GM23248 (cell line): ENCODE measurements around the gene NCOA3. TPM values are rescaled to one million over a fixed set of nuclear protein-coding genes. Genes with fewer than 3 reads are reported as not detected.

Experiments used
- DNase-seq: peaks from one replicate; pipeline ENCODE4 v3.0.0-alpha.2; 2015
- H2AFZ ChIP-seq: fragments of 200-600 bp; sonication (generic); 2 replicates; pipeline ENCODE4 v1.6.1; 2016; ENCODE audit warnings: antibody characterized with exemption
- H3F3A ChIP-seq: fragments of 200-600 bp; sonication (generic); 2 replicates; pipeline ENCODE4 v1.6.1; 2016; ENCODE audit warnings: mild to moderate bottlenecking, antibody characterized with exemption, mixed run types; ENCODE audit not compliant: insufficient read depth
- H3K27ac ChIP-seq: fragments of 200-600 bp; sonication (generic); 2 replicates; pipeline ENCODE4 v1.5.1; 2016; ENCODE audit warnings: mild to moderate bottlenecking
- H3K27me3 ChIP-seq: fragments of 200-600 bp; sonication (generic); replicated peaks from 2 replicates; pipeline ENCODE4 v1.6.1; 2016; ENCODE audit warnings: mild to moderate bottlenecking; ENCODE audit not compliant: insufficient read depth
- H3K36me3 ChIP-seq: fragments of 200-600 bp; sonication (generic); 2 replicates; pipeline ENCODE4 v1.6.1; 2016; ENCODE audit warnings: low read depth, mild to moderate bottlenecking
- H3K4me1 ChIP-seq: fragments of 200-600 bp; sonication (generic); 2 replicates; pipeline ENCODE4 v1.6.1; 2016; ENCODE audit warnings: mild to moderate bottlenecking; ENCODE audit not compliant: insufficient read depth
- H3K4me2 ChIP-seq: fragments of 200-600 bp; sonication (generic); one replicate; pipeline ENCODE4 v1.6.1; 2016; ENCODE audit warnings: mild to moderate bottlenecking; ENCODE audit not compliant: unreplicated experiment
- H3K4me3 ChIP-seq: fragments of 200-600 bp; sonication (generic); 2 replicates; pipeline ENCODE4 v1.5.1; 2016; ENCODE audit warnings: mild to moderate bottlenecking
- H3K79me2 ChIP-seq: fragments of 200-600 bp; sonication (generic); 2 replicates; pipeline ENCODE4 v1.6.1; 2016; ENCODE audit warnings: mild to moderate bottlenecking; ENCODE audit not compliant: insufficient read depth
- H3K9ac ChIP-seq: fragments of 200-600 bp; sonication (generic); 2 replicates; pipeline ENCODE4 v1.6.1; 2016; ENCODE audit warnings: mild to moderate bottlenecking
- H3K9me2 ChIP-seq: fragments of 200-600 bp; sonication (generic); 2 replicates; pipeline ENCODE4 v1.6.1; 2016; ENCODE audit warnings: mixed run types, mild to moderate bottlenecking, moderate library complexity; ENCODE audit not compliant: insufficient read depth
- H3K9me3 ChIP-seq: fragments of 200-600 bp; sonication (generic); one replicate; pipeline ENCODE4 v1.6.1; 2017; ENCODE audit warnings: low read depth
- H4K20me1 ChIP-seq: fragments of 200-600 bp; sonication (generic); 2 replicates; pipeline ENCODE4 v1.6.0; 2016; ENCODE audit not compliant: insufficient read depth
- EZH2 ChIP-seq: fragments of 200-600 bp; sonication (generic); IDR thresholded peaks from 2 replicates; pipeline ENCODE4 v1.6.1; 2018; ENCODE audit warnings: antibody characterized with exemption, mild to moderate bottlenecking; ENCODE audit not compliant: insufficient read depth, poor library complexity, severe bottlenecking
- EZH2phosphoT487 ChIP-seq: fragments of 200-600 bp; sonication (generic); IDR thresholded peaks from 2 replicates; pipeline ENCODE4 v1.6.1; 2018; ENCODE audit warnings: antibody characterized with exemption, moderate library complexity, mild to moderate bottlenecking, low read depth; ENCODE audit not compliant: insufficient read depth
- WGBS, 2 experiments: methylation state at CpG; one replicate each; pipeline ENCODE4 v1.1.6; 2015 to 2017; ENCODE audit warnings: low lambda C conversion rate in 2 of 2, low coverage in 1 of 2; ENCODE audit errors: missing lambda C conversion rate in 2 of 2; 5-methylcytosine and 5-hydroxymethylcytosine counted together
- in situ Hi-C: fragments of 300-500 bp; cut with MboI; formaldehyde crosslinking; loops from 2 replicates; pipeline ENCODE4 v1.15.0; 2020
- polyA plus RNA-seq: library from polyadenylated mRNA; unstranded; fragments of >200 nt; fragmentation: Nextera tagmentation; extraction: Ambion mirVana; gene quantifications from 2 replicates; pipeline ENCODE4 v1.2.1, GENCODE V29; 2016
- total RNA-seq: library from RNA; depleted of rRNA; stranded (reverse); fragments of >200 nt; shearing (Covaris generic); gene quantifications from 2 replicates; pipeline ENCODE4 v1.2.3, GENCODE V29; 2014

Gene NCOA3
- total and polyA plus RNA-seq, 2 experiments from 2014 or later: 19.5 to 36.6 TPM

DNA sequence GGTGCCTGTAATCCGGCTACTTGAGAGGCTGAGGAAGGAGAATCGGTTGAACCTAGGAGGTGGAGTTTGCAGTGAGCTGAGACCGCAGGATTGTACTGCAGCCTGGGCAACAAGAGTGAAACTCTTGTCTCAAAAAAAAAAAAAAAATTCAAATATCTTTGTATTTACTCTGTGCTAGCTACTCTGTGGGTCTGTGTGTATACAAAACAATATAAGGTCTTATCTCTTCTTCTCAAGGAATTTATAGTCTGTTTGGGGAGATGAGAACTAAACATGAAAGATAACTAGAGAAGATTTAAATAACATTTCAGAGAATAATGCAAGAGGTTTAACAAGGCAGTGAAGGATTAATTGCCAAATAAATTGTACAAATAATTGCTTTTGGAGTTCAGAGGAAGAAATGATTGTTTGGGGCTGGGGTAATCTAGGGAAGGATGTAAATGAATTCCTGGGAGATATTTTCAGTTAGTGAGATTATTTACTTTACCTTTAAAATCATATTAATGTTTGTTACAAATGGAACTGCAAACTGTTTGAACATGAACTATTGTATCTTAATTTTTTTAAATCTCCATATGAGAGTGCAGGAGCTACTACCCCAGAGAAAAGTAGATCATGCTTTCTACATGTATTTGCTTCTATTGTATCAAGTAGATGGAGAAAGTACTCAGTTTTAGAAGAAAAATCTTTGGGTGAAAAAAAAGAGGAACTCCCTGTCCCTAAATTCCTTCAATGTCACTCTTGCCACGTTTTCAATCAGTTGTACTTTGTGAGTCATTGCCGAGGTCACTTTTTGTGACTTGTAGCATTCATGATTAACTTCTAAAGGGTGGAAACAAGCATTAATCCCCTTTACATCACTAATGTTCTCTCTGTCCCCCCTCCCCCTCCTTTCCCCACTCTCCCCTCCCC lies 39.0 kb downstream of the NCOA3 start:
- 61 to 63% methylated on average over 5 of the region's 5 CpGs for WGBS, 2 experiments
- no peak overlapping the region for H2AFZ ChIP-seq
- no peaks in the 10 kb centered on the region for H3K9me2 ChIP-seq
- no peak overlapping the region for H3K4me3 ChIP-seq
- 0 out of 2 replicates have a peak, but pooled peaks cover 8% of the 10 kb centered on the region for H4K20me1 ChIP-seq
- H3K79me2 ChIP-seq: peaks cover 98% of the 10 kb centered on the region
- no peak overlapping the region for H3K4me2 ChIP-seq
- H3K9ac ChIP-seq: no peak overlapping the region
- in situ Hi-C loops: no loop called here
- peaks cover 35% of the 10 kb centered on the region for H3K4me1 ChIP-seq
- DNase-seq: peak; percentile 50
- H3K9me3 ChIP-seq: no peaks in the 10 kb centered on the region
- 0 out of 2 replicates have a peak overlapping the region, but pooled peaks have one; percentile 20 for H3K27ac ChIP-seq
- TF ChIP-seq EZH2 (no peak), EZH2phosphoT487 (no peak)
- H3K27me3 ChIP-seq: no peaks in the 10 kb centered on the region
- peaks cover 37% of the 10 kb centered on the region for H3F3A ChIP-seq
- H3K36me3 ChIP-seq: no peaks in the 10 kb centered on the region

DNA sequence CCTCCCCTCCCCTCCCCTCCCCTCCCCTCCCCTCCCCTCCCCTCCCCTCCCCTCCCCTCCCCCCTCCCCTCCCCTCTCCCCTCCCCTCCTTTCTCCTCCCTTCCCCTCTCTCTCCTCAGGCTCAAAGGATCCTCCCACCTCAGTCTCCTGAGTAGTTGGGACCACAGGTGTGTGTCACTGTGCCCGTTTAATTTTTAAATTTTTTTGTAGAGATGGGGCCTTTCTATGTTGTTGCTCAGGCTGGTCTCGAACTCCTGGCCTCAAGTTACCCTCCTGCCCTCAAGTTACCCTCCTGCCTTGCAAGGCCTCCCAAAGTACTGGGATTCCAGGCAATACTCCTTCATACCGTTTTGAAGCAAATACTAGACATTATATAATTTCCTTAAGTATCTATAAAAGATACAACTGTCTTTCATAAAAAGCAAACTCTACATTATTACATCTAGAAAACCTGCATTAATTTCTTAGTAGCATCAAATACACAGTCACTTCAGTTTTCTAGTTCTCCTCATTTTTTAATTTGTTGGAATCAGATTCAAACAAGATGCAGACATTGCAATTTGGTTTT lies 39.8 kb downstream of the NCOA3 start:
- Histone ChIP-seq H2AFZ (no peak overlapping the region), H3F3A (peaks cover 42% of the 10 kb centered on the region), H3K27me3 (no peaks in the 10 kb centered on the region), H3K79me2 (peaks cover 92% of the 10 kb centered on the region), H3K9me2 (no peaks in the 10 kb centered on the region), H3K4me2 (no peak overlapping the region), H3K36me3 (no peaks in the 10 kb centered on the region), H4K20me1 (0 out of 2 replicates have a peak, but pooled peaks cover 9% of the 10 kb centered on the region), H3K4me1 (peaks cover 42% of the 10 kb centered on the region), H3K9me3 (no peaks in the 10 kb centered on the region), H3K9ac (no peak overlapping the region), H3K27ac (no peak overlapping the region), H3K4me3 (no peak overlapping the region)
- WGBS, 2 experiments: 81 to 85% methylated on average over 3 of the region's 3 CpGs
- TF ChIP-seq EZH2: no peak
- no peak for TF ChIP-seq EZH2phosphoT487
- in situ Hi-C loops: no loop called here
- DNase-seq: no peak

DNA sequence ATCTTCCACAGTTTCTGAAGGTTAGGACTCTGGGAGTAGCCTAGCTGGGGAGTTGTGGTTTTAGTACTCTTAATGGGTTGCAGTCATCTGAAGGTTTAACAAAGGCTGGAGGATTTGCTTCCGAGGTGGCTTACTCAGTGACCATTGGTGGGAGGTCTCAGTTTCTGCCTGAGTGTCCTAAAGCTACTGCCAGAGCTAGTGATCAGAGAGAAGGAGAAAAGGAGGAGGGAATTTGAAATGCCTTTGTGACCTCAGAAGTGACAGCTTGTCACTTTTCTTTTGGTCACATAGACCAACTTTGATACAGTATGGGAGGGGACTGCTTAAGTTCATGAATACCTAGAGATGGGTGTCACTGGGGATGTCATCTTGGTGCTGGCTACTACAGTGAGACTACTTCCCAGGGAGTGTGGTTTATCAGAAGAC lies 41.3 kb downstream of the NCOA3 start:
- 6 to 9% methylated on average over 1 of the region's 1 CpG for WGBS, 2 experiments
- peaks cover 90% of the 10 kb centered on the region for H3K79me2 ChIP-seq
- TF ChIP-seq EZH2phosphoT487 (no peak), EZH2 (no peak)
- no peak overlapping the region for H3K4me3 ChIP-seq
- H3K4me1 ChIP-seq: peaks cover 47% of the 10 kb centered on the region
- H3K4me2 ChIP-seq: peak overlapping the region; percentile 22
- no peak overlapping the region for H3K9ac ChIP-seq
- H3K27me3 ChIP-seq: no peaks in the 10 kb centered on the region
- peaks cover 48% of the 10 kb centered on the region for H3F3A ChIP-seq
- no peaks in the 10 kb centered on the region for H3K9me2 ChIP-seq
- 0 out of 2 replicates have a peak, but pooled peaks cover 9% of the 10 kb centered on the region for H4K20me1 ChIP-seq
- H3K9me3 ChIP-seq: no peaks in the 10 kb centered on the region
- H3K27ac ChIP-seq: no peak overlapping the region
- in situ Hi-C loops: no loop called here
- no peak overlapping the region for H2AFZ ChIP-seq
- H3K36me3 ChIP-seq: no peaks in the 10 kb centered on the region
- DNase-seq: peak; percentile 54

DNA sequence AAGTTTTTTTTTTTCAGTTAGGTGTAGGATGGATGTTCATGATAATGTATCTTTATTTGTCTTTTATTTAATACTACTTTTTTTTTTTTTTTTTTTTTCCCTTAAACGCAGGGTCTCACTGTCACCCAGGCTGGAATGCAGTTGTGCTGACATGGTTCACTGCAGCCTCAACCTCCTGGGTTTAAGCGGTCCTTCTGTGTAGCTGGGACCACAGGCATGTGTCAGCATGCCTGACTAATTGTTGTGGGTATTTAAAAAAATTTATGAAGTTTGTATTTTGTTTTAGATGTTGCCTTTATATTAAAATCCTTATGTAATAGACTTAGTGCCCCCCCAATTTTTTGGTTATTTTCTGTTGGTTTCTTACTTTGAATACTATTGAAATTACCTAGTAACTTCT lies 42.6 kb downstream of the NCOA3 start:
- Histone ChIP-seq H3K9me2 (no peaks in the 10 kb centered on the region), H3K4me3 (no peak overlapping the region), H3K4me2 (peak overlapping the region; percentile 41), H3F3A (peaks cover 42% of the 10 kb centered on the region), H3K36me3 (no peaks in the 10 kb centered on the region), H3K79me2 (peaks cover 90% of the 10 kb centered on the region), H3K27ac (peak overlapping the region; percentile 43), H3K4me1 (peaks cover 47% of the 10 kb centered on the region), H3K27me3 (no peaks in the 10 kb centered on the region), H2AFZ (no peak overlapping the region), H3K9me3 (no peaks in the 10 kb centered on the region), H3K9ac (no peak overlapping the region), H4K20me1 (0 out of 2 replicates have a peak, but pooled peaks cover 9% of the 10 kb centered on the region)
- DNase-seq: peak; percentile 75
- in situ Hi-C loops: no loop called here
- WGBS, 2 experiments: 0% methylated on average over 2 of the region's 2 CpGs
- TF ChIP-seq EZH2phosphoT487 (no peak), EZH2 (no peak)
